ENCODE results near the gene PRR22. TPM values are rescaled to one million over a fixed set of nuclear protein-coding genes. Genes with fewer than 3 reads are reported as not detected.

PRR22 gene
- total RNA-seq, 1 donor from 2014 or later: 0.53 TPM

GRCh38 chr19:5824751-5825150 lies 40.2 kb upstream of the PRR22 start:
- H3K4me3 ChIP-seq (ENCODE audit: low read depth, low read length): no peak overlapping the region
- TF ChIP-seq, protein P1, sequence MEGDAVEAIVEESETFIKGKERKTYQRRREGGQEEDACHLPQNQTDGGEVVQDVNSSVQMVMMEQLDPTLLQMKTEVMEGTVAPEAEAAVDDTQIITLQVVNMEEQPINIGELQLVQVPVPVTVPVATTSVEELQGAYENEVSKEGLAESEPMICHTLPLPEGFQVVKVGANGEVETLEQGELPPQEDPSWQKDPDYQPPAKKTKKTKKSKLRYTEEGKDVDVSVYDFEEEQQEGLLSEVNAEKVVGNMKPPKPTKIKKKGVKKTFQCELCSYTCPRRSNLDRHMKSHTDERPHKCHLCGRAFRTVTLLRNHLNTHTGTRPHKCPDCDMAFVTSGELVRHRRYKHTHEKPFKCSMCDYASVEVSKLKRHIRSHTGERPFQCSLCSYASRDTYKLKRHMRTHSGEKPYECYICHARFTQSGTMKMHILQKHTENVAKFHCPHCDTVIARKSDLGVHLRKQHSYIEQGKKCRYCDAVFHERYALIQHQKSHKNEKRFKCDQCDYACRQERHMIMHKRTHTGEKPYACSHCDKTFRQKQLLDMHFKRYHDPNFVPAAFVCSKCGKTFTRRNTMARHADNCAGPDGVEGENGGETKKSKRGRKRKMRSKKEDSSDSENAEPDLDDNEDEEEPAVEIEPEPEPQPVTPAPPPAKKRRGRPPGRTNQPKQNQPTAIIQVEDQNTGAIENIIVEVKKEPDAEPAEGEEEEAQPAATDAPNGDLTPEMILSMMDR (IDR thresholded peaks at IDR 0.05; ENCODE audit: insufficient read depth, low read length, severe bottlenecking): no peak
- FAIRE-seq (no peak), DNase-seq (ENCODE audit: low read depth) (no peak)
- no peaks in the 10 kb centered on the region for H3K27me3 ChIP-seq (ENCODE audit: control insufficient read depth, insufficient read depth, low read length)
- no peaks in the 10 kb centered on the region for H3K36me3 ChIP-seq (ENCODE audit: control insufficient read depth, insufficient read depth, low read length)

- no peak for DNase-seq (ENCODE audit: low read depth)
- TF ChIP-seq, protein P1 (IDR thresholded peaks at IDR 0.05; ENCODE audit: insufficient read depth, low read length, severe bottlenecking): peak; percentile 48
- FAIRE-seq: no peak
Observed at GRCh38 chr19:5823579-5824281, 39.2 kb upstream of the PRR22 start.

DNA sequence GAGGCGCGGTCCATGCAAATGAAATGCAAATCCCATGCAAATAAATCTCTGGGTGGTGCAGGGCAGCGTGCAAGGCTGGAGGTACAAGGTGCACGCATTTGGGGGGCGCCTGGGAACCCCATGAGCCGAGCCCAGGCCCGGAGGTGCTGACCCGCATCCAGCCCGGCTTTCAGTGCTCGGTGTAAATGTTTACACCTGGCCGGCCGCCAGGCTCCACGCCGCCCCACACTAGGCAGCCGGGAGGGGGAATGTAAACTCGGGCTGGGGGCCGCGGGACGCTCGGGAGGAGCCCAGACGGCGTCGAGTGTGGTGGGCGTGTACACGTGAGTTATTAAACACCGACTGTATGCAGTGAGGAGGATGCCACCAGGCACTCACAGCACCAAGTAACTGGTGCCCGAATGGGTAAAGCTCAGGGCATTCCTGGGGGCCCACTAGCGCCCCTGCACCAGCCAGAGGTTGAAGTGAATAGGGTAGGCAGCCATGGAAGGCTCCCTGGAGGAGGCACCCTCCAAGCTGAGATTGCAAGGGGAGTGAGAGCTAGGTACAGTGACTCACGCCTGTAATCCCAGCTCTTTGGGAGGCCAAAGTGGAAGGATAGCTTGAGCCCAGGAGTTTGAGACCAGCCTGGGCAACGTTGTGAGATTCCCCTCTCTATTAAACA lies 37.8 kb upstream of the PRR22 start:
- FAIRE-seq (no peak), DNase-seq (ENCODE audit: low read depth) (no peak)
- Histone ChIP-seq H3K36me3 (ENCODE audit: control insufficient read depth, insufficient read depth, low read length) (no peaks in the 10 kb centered on the region), H3K27me3 (ENCODE audit: control insufficient read depth, insufficient read depth, low read length) (no peaks in the 10 kb centered on the region), H3K4me3 (ENCODE audit: low read depth, low read length) (no peak overlapping the region)
- TF ChIP-seq, protein P1 (IDR thresholded peaks at IDR 0.05; ENCODE audit: insufficient read depth, low read length, severe bottlenecking): no peak

More at GRCh38 chr19:5823579-5824281, 39.2 kb upstream of the PRR22 start:
- Histone ChIP-seq H3K36me3 (ENCODE audit: control insufficient read depth, insufficient read depth, low read length) (no peaks in the 10 kb centered on the region), H3K4me3 (ENCODE audit: low read depth, low read length) (no peak overlapping the region), H3K27me3 (ENCODE audit: control insufficient read depth, insufficient read depth, low read length) (no peaks in the 10 kb centered on the region)

- FAIRE-seq (no peak), DNase-seq (ENCODE audit: low read depth) (no peak)
- Histone ChIP-seq H3K27me3 (ENCODE audit: control insufficient read depth, insufficient read depth, low read length) (no peaks in the 10 kb centered on the region), H3K36me3 (ENCODE audit: control insufficient read depth, insufficient read depth, low read length) (no peaks in the 10 kb centered on the region), H3K4me3 (ENCODE audit: low read depth, low read length) (no peak overlapping the region)
- TF ChIP-seq, protein P1 (IDR thresholded peaks at IDR 0.05; ENCODE audit: insufficient read depth, low read length, severe bottlenecking): no peak
Observed at GRCh38 chr19:5821521-5822180, 37.1 kb upstream of the PRR22 start.

GRCh38 chr19:5820785-5821184 lies 36.2 kb upstream of the PRR22 start:
- no peaks in the 10 kb centered on the region for H3K36me3 ChIP-seq (ENCODE audit: control insufficient read depth, insufficient read depth, low read length)
- TF ChIP-seq, protein P1 (IDR thresholded peaks at IDR 0.05; ENCODE audit: insufficient read depth, low read length, severe bottlenecking): no peak
- no peak overlapping the region for H3K4me3 ChIP-seq (ENCODE audit: low read depth, low read length)
- FAIRE-seq (no peak), DNase-seq (ENCODE audit: low read depth) (no peak)
- no peaks in the 10 kb centered on the region for H3K27me3 ChIP-seq (ENCODE audit: control insufficient read depth, insufficient read depth, low read length)
